Activated B cell treated with CpG ODN at 0.5 μM for 24 hours (primary cell): Measurements from ENCODE around the gene SLC22A5. TPM values are rescaled to one million over a fixed set of nuclear protein-coding genes. Genes with fewer than 3 reads are reported as not detected.

Experiments used
- ATAC-seq: fragments of 200-7000 bp; cut with Tn5 transposase; one replicate; pipeline ENCODE4 v1.10.0; 2021; ENCODE audit warnings: low read depth, mild to moderate bottlenecking, moderate library complexity
- CTCF ChIA-PET: fragments of 350-600 bp; sonication (Branson Sonifier 250); formaldehyde crosslinking; loops from one replicate; lab custom pipeline; 2021; ENCODE audit warnings: antibody characterized with exemption; lab: Charles Lee
- POLR2A ChIA-PET: fragments of 350-600 bp; sonication (Branson Sonifier 250); formaldehyde crosslinking; loops from one replicate; lab custom pipeline; 2021; ENCODE audit warnings: antibody characterized with exemption; lab: Charles Lee
- DNase-seq: peaks from one replicate; pipeline ENCODE4 v3.0.0; 2022
- H3K27ac Mint-ChIP-seq: one replicate; pipeline ENCODE4 v1.8.0; 2020; ENCODE audit warnings: mixed read lengths
- H3K27me3 Mint-ChIP-seq: one replicate; pipeline ENCODE4 v1.8.0; 2021; ENCODE audit warnings: mixed read lengths
- H3K36me3 Mint-ChIP-seq: one replicate; pipeline ENCODE4 v1.8.0; 2021; ENCODE audit warnings: low read depth, mixed read lengths
- H3K4me1 Mint-ChIP-seq: one replicate; pipeline ENCODE4 v1.8.0; 2021; ENCODE audit warnings: mixed read lengths
- H3K4me3 Mint-ChIP-seq: one replicate; pipeline ENCODE4 v1.8.0; 2020; ENCODE audit warnings: mild to moderate bottlenecking, mixed read lengths
- H3K9me3 Mint-ChIP-seq: one replicate; pipeline ENCODE4 v1.8.0; 2020; ENCODE audit warnings: mixed read lengths
- CTCF ChIP-seq: fragments of 200-600 bp; IDR thresholded peaks from one replicate; pipeline ENCODE4 v1.8.0; 2022; ENCODE audit warnings: antibody characterized with exemption, mild to moderate bottlenecking
- intact Hi-C: fragments of 100-400 bp; cut with micrococcal nuclease; formaldehyde crosslinking; loops from one replicate; pipeline ENCODE4 v1.15.1; 2024
- total RNA-seq: library from RNA; stranded (reverse); gene quantifications from 2 replicates; pipeline ENCODE4 v1.2.3, GENCODE V29; 2022

The SLC22A5 gene
- total RNA-seq, 1 donor from 2014 or later, result 6.6 TPM

GRCh38 chr5:132325691-132326090 is 43.8 kb upstream of the SLC22A5 start:
- Mint-ChIP-seq H3K4me3 (no peak overlapping the region), H3K36me3 (peaks cover 14% of the 10 kb centered on the region), H3K4me1 (no peaks in the 10 kb centered on the region), H3K9me3 (no peaks in the 10 kb centered on the region), H3K27me3 (no peaks in the 10 kb centered on the region), H3K27ac (no peak overlapping the region)
- intact Hi-C loops, result no loop called here
- ATAC-seq (no peak), DNase-seq (no peak)
- ChIA-PET CTCF (no interaction called here), POLR2A (no interaction called here)
- no peak for TF ChIP-seq CTCF

GRCh38 chr5:132327252-132327955 is 42.1 kb upstream of the SLC22A5 start:
- POLR2A ChIA-PET, result no interaction called here
- no peak for TF ChIP-seq CTCF
- Mint-ChIP-seq H3K36me3 (peaks cover 8% of the 10 kb centered on the region), H3K27ac (no peak overlapping the region), H3K4me1 (no peaks in the 10 kb centered on the region), H3K27me3 (no peaks in the 10 kb centered on the region), H3K9me3 (no peaks in the 10 kb centered on the region), H3K4me3 (no peak overlapping the region)
- DNase-seq (no peak), ATAC-seq (no peak)
- intact Hi-C loops, result no loop called here
- CTCF ChIA-PET, result no interaction called here

GRCh38 chr5:132334812-132335211 is 34.7 kb upstream of the SLC22A5 start:
- no peak for DNase-seq
- no peak overlapping the region for H3K27ac Mint-ChIP-seq
- POLR2A ChIA-PET, result interaction anchor here (0.6 kb wide), 1 partner anchor 161 kb away, joined by 3 read pairs; no protein-coding TSS in a partner anchor
- TF ChIP-seq CTCF, result no peak
- peaks cover 4% of the 10 kb centered on the region for H3K36me3 Mint-ChIP-seq
- no peaks in the 10 kb centered on the region for H3K27me3 Mint-ChIP-seq
- intact Hi-C loops, result no loop called here
- CTCF ChIA-PET, result no interaction called here
- ATAC-seq, result peak; percentile 28
- no peak overlapping the region for H3K4me3 Mint-ChIP-seq
- H3K9me3 Mint-ChIP-seq, result no peaks in the 10 kb centered on the region
- peaks cover 5% of the 10 kb centered on the region for H3K4me1 Mint-ChIP-seq

- CTCF ChIA-PET, result no interaction called here
- no peak for DNase-seq
- H3K4me3 Mint-ChIP-seq, result no peak overlapping the region
- H3K27me3 Mint-ChIP-seq, result no peaks in the 10 kb centered on the region
- H3K9me3 Mint-ChIP-seq, result no peaks in the 10 kb centered on the region
- TF ChIP-seq CTCF, result no peak
- POLR2A ChIA-PET, result interaction anchor here (0.6 kb wide), 1 partner anchor 161 kb away, joined by 3 read pairs; no protein-coding TSS in a partner anchor
- no peak for ATAC-seq
- intact Hi-C loops, result no loop called here
- H3K4me1 Mint-ChIP-seq, result peaks cover 5% of the 10 kb centered on the region
- no peak overlapping the region for H3K27ac Mint-ChIP-seq
- H3K36me3 Mint-ChIP-seq, result peaks cover 3% of the 10 kb centered on the region
These were observed 34.1 kb upstream of the SLC22A5 start for GRCh38 chr5:132335402-132335801.

GRCh38 chr5:132339502-132339901 is 30.0 kb upstream of the SLC22A5 start:
- intact Hi-C loops, result no loop called here
- no peak overlapping the region for H3K4me3 Mint-ChIP-seq
- ATAC-seq (no peak), DNase-seq (no peak)
- no peak for TF ChIP-seq CTCF
- H3K27me3 Mint-ChIP-seq, result no peaks in the 10 kb centered on the region
- H3K36me3 Mint-ChIP-seq, result peaks cover 4% of the 10 kb centered on the region
- CTCF ChIA-PET, result no interaction called here
- peaks cover 5% of the 10 kb centered on the region for H3K4me1 Mint-ChIP-seq
- no peaks in the 10 kb centered on the region for H3K9me3 Mint-ChIP-seq
- POLR2A ChIA-PET, result no interaction called here
- no peak overlapping the region for H3K27ac Mint-ChIP-seq
